C4-2B (cell line): Measurements from ENCODE around the gene GTPBP3.

Experiments used
- H3K27ac ChIP-seq: fragments of 450-650 bp; 2 replicates; pipeline ENCODE4 v1.5.1; 2017
- ZFX ChIP-seq: fragments of 450-650 bp; IDR thresholded peaks from 2 replicates; pipeline ENCODE4 v1.6.1; 2017
- TF ChIP-seq, protein P1 (sequence below): fragments of 450-650 bp; conservative IDR thresholded peaks from 2 replicates; pipeline ENCODE4 v1.5.1; 2017; ENCODE audit warnings: mild to moderate bottlenecking

The GTPBP3 gene

DNA sequence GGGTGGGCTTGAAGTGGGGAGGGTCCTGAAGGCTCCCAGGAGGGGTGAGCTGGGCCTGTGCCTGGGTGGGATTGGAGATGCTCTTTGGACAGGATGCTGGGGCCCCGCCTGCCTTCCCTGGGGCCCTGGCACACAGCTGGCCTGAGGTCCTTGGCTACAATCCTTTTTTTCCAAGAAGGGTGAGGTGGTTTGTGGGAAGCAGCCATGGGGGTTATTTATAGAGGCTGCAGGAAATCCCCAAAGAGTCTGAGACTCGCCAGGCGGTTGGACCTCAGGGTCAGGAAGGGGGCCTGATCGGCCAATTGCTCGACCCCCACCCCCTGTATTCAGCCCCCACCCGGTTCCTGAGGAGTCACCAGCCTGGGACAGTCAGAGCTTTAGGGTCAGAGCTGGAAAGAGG is 10.0 kb downstream of the GTPBP3 start:
- H3K27ac ChIP-seq: no peak overlapping the region
- TF ChIP-seq, protein P1, sequence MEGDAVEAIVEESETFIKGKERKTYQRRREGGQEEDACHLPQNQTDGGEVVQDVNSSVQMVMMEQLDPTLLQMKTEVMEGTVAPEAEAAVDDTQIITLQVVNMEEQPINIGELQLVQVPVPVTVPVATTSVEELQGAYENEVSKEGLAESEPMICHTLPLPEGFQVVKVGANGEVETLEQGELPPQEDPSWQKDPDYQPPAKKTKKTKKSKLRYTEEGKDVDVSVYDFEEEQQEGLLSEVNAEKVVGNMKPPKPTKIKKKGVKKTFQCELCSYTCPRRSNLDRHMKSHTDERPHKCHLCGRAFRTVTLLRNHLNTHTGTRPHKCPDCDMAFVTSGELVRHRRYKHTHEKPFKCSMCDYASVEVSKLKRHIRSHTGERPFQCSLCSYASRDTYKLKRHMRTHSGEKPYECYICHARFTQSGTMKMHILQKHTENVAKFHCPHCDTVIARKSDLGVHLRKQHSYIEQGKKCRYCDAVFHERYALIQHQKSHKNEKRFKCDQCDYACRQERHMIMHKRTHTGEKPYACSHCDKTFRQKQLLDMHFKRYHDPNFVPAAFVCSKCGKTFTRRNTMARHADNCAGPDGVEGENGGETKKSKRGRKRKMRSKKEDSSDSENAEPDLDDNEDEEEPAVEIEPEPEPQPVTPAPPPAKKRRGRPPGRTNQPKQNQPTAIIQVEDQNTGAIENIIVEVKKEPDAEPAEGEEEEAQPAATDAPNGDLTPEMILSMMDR: no peak
- no peak for TF ChIP-seq ZFX

DNA sequence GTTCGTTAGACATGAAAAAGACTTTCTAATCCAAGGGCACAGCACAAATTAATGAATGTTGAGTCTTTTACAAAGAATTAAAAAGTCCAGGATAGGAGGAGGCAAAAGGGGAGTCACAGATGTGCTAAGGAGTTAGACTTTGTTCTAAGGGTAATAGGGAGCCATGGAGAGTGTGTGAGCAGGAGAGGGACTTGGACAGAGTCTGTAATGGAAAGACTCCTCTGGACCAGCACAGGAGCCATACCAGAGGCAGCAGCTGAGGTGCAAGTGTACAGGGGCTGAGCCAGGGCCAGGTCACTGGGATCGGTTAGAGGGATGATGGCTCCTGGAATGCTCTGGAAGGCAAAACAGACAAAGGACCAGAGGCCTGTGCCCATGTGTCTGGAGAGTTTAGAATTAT is 10.5 kb downstream of the GTPBP3 start:
- H3K27ac ChIP-seq: no peak overlapping the region
- TF ChIP-seq, protein P1: no peak
- no peak for TF ChIP-seq ZFX

DNA sequence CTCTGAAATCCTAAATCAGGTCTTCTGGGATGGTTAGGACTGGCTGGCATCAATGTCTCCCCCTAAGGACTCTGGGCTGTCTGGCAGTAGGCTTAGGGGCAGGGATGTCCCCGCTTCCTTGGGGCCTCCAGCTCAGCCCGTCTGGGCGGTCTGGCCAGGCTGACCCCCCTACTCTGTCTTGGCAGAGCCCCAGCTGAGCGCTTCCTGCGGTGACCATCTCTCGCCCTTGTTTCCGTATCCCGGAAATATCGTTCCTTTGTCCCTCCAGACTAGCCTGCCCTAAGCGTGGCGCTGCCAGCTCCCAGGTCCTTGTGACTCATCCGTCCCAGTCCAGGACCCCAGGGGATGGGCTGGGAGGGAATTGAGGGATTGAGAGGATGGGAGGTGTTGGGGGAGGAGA is 11.3 kb downstream of the GTPBP3 start:
- no peak overlapping the region for H3K27ac ChIP-seq

DNA sequence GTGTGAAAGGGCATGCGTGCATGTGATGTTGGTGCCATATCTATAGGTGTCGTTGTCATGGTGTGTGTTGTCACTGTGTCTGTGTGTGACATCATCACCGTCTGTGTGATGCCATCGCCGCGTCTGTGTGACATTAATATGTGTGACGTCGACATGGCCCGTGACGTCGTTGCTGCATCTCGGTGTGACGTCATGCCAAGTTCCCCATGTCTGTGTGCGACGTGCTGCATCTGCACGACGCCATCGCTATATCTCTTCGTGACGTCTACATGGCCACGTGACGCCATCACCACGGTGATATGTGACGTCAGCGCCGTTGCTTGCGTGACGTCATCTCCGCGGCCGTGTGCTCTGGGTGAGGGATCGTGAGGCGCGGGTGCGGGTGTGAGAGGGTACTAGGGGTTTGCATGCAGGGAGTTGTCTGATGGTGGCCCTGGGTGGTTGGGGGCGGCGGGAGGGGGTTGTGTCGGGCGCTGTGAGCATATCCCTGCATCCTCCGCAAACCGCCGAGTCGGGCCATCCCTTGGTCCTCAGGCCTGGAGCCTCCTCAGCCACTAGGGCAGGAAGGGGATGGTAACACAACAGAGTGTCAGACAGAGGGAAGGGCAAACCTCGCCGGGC is 14.6 kb downstream of the GTPBP3 start:
- TF ChIP-seq, protein P1: no peak
- no peak for TF ChIP-seq ZFX
- H3K27ac ChIP-seq: no peak overlapping the region

More for the DNA sequence above, 11.3 kb downstream of the GTPBP3 start:
- no peak for TF ChIP-seq ZFX
- TF ChIP-seq, protein P1: no peak

DNA sequence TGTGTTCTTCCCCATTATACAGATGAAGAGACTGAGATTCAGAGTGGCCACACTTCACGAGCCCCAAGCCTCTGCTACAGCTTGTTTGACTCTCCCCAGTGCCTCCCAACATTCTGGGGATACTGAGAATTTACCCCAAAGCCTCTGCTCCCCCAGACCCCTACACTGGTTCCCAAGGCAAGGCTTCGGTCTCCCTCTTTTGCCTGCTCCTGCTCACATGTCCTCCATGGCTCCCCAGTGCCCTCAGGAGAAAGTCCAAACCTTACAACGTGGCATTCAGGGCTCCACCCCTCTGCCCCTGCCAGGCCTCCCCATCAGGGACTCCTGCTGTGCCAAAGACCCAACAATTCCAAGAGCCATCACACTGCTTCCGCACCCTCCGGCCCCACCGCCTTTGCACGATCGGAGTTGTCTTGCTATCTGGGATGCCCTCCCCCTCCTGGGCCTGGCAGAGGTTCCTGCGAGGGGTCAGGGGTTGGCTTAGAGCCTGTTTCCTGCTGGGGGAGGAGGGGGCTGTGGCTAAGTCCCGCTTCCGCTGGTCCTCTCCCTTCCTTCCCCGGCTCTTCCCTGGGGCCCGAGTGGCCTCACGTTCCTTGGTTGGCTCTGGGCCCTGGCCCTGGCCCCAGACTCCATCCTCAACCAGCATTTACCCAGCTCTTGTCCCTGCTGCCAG is 15.4 kb downstream of the GTPBP3 start:
- no peak overlapping the region for H3K27ac ChIP-seq

DNA sequence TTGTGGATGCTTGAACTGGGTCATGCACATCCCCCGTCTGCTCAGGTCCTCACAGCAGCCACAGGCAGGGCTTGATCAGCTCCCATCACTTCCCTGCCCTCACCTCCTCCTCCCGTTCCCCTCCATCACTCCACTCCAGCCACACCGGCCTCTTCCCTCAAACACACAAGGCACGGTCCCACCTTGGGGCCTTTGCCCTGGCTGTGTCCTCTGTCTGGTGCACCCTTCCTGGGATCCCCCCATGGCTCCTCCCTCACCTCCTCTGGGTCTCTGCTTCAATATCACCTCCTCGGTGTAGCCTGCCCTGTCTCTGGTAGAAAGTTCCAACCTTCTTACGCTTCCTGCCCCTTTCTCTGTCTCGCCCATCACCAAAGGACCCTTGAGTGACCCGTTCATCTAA is 16.0 kb downstream of the GTPBP3 start:
- H3K27ac ChIP-seq: no peak overlapping the region
- TF ChIP-seq, protein P1: no peak
- no peak for TF ChIP-seq ZFX

More for the DNA sequence above, 15.4 kb downstream of the GTPBP3 start:
- TF ChIP-seq ZFX: no peak
- TF ChIP-seq, protein P1: no peak

DNA sequence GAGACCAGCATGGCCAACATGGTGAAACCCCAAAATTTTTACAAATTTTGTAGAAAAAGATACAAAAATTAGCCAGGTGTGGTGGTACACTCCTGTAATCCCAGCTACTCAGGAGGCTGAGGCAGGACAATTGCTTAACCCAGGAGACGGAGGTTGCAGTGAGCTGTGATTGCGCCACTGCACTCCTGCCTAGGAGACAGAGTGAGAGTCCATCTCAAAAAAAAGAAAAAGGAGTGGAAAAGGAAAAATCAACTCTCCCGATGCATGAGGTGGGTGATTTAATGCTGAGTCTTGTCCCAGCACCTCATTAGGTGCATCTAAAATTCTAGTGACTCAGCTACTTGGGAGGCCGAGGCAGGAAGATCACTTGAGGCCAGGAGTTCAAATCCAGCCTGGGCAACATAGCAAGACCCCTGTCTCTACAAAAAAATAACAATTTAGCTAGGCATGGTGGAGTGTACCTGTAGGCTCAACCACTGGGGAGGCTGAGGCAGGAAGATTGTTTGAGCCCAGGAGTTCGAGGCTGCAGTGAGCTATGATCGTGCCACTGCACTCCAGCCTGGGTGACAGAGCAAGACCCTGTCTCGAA is 19.8 kb downstream of the GTPBP3 start:
- TF ChIP-seq, protein P1: no peak
- no peak overlapping the region for H3K27ac ChIP-seq
